Left ventricle myocardium superior (tissue), 1 donor: Measurements from ENCODE around the gene MMP20. TPM values are rescaled to one million over a fixed set of nuclear protein-coding genes. Genes with fewer than 3 reads are reported as not detected.

Experiments
- ATAC-seq: fragments of 200-7000 bp; cut with Tn5 transposase; one replicate; pipeline ENCODE4 v1.9.1; 2020; ENCODE audit warnings: mild to moderate bottlenecking, moderate library complexity
- DNase-seq: peaks from one replicate; pipeline ENCODE4 v3.0.0-alpha.2; 2020
- intact Hi-C: fragments of 100-400 bp; cut with micrococcal nuclease; formaldehyde crosslinking; loops from one replicate; pipeline ENCODE4 v1.11.0; 2022
- total RNA-seq: library from RNA; stranded (reverse); fragmentation: NEBNext Ultra II Directional; extraction: Animal tissue kit (Norgen Biotek cat#: 25700); gene quantifications from one replicate; pipeline ENCODE4 v1.2.1, GENCODE V29; 2021
- donor health status: DM: no; HTN: yes; CAD: no; lungs with severe emphysema.

MMP20 gene
- total RNA-seq, 1 donor from 2014 or later, result not detected

DNA sequence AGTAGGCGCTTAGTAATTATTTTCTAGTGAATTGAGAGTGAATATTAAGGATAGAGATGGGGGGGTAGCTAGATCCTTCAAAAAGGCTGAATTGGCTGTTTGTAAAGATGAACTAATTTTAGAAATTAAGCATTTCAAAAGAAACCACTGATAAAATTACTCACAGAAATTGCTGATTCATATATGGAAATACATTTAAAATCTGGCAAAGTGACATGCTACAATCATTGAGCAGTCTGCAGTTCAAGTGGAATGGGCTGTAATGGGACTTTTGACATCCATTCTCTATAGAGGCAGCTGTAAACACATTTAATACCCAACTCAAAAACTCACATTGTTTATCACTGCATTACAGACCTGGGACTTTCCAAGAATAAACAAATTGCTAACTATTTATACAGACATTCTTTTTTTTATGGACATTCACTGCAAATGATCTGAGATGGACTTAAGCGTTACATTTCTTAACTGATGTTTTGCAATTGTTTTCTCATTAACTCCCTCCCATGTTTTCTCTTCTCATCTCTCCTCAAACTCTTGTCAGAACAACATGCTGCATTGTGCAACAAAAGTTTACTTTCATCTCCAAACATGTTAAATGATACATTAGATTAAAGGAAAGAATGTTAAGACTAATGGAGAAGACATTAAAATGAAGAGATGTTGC lies 52.4 kb downstream of the MMP20 start:
- ATAC-seq (no peak), DNase-seq (no peak)
- intact Hi-C loops, result no loop called here

- intact Hi-C loops, result no loop called here
- ATAC-seq (no peak), DNase-seq (no peak)
These were observed 56.3 kb downstream of the MMP20 start for GRCh38 chr11:102568851-102569250.

DNA sequence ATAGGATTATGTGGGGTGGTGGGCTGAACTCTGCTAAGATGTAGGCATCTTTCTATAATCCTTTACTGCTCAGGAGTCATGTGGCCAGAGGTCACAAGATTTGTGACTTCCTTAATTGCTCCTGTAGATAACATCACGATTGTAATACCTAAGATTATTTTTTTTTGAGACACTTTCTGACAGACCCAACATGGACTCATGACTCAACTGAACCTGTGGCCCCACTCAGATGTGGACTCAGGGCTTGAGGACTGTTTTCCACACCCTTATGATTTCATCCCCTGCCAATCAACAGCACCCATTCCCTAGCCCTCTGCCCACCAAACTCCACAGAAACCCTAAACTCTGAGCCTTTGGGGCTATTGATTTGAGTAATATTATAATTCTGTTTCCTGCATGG lies 59.0 kb downstream of the MMP20 start:
- DNase-seq (no peak), ATAC-seq (no peak)
- intact Hi-C loops, result no loop called here

GRCh38 chr11:102564110-102564509 lies 61.0 kb downstream of the MMP20 start:
- intact Hi-C loops, result no loop called here
- ATAC-seq (no peak), DNase-seq (no peak)

- no peak for ATAC-seq
- intact Hi-C loops, result no loop called here
- DNase-seq, result no peak
These were observed 63.5 kb downstream of the MMP20 start for GRCh38 chr11:102561636-102562035.

DNA sequence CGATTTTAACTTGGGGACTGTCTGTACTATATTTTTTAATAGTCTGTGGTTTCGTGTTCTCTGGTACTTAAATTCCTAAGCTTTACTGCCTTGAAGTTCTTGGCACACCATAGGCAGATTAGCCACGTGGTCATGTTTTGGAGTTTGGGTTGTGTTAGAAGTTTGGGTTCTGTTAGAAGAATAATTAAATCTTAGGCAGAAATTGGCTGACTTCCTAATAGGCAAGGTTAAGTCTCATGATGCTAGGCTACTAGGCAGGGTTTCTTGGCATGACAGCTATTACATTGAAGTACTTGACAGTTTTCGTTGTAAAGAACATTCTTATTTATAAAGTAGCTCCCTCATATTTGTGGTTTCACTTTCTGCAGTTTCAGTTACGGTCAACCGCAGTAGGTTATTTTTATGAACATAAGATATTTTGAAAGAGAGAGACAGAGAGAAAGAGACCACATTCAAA lies 64.5 kb downstream of the MMP20 start:
- ATAC-seq (no peak), DNase-seq (no peak)
- intact Hi-C loops, result no loop called here

DNA sequence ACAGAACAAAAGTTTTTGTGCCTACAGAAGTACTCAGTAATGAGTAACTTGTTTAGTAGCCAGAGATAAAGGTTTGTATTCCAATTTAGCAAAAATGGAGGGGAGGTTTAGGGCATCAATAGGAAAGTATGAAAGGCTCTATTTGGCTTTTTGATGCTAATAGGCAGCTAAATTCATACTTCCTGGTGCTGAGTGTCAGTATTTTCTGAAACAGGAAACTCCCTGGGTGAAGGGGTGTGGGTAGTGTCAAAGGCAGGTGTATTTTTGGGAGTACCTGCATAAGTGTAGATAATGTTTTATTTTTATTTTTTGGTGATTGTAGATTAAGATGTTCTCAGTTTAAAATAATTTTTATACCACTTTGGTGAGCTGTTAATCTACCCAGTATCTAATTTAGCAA lies 65.3 kb downstream of the MMP20 start:
- intact Hi-C loops, result no loop called here
- no peak for DNase-seq
- no peak for ATAC-seq

DNA sequence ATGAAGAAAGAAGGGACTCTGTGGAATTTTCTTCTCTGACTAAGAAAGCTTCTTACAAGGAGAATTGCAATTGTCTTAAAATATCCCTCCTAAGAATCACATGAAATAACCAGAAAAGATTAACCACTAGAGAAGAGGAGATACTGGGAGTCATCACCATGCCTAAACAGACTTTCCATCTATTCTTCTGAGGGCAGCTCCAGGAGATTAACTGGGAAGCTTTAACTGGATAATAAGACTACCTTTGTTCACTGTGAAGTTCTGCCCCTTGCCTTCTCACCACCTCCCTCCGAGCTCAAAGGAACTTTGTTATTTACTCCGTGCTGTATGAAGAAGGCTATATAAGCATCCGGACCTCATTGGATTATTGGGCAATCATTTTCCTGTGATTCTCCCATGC lies 70.0 kb downstream of the MMP20 start:
- intact Hi-C loops, result no loop called here
- no peak for ATAC-seq
- DNase-seq, result no peak

GRCh38 chr11:102553835-102554282 lies 71.3 kb downstream of the MMP20 start:
- no peak for DNase-seq
- intact Hi-C loops, result no loop called here
- ATAC-seq, result no peak

- intact Hi-C loops, result no loop called here
- no peak for DNase-seq
- no peak for ATAC-seq
These were observed 72.5 kb downstream of the MMP20 start for GRCh38 chr11:102552447-102553194.

GRCh38 chr11:102552020-102552419 lies 73.1 kb downstream of the MMP20 start:
- ATAC-seq (no peak), DNase-seq (no peak)
- intact Hi-C loops, result no loop called here

DNA sequence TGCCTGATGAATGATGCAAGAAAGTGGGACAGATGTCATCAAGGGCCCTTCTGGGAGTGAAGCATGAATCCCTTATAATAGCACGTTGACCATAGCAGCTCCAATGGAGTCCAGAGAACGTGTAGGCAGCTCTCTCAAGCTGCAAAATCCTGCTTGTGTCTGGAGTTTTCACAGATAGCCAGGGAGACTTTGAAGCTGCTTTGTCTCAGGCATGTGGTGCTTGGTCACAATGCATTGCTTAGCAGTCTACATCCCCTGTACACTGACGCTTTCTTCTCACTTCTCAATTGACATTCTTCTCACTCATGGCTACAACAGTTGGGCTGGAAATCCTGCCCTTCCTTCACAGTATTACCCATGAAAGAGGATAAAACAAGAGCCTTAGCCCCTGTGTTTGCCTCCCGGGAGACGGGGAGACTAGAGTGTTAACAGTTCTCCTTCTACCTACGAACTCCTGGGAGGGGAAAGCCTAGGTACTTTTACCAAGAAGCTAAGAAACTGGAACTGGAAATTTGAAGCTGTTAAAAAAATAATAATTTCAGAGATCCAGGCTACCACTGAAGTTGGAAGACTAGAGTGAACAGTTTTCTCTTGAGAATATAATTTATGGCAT lies 73.9 kb downstream of the MMP20 start:
- no peak for DNase-seq
- intact Hi-C loops, result no loop called here
- ATAC-seq, result no peak

- intact Hi-C loops, result no loop called here
- no peak for ATAC-seq
- no peak for DNase-seq
These were observed 78.1 kb downstream of the MMP20 start for GRCh38 chr11:102546923-102547471.

- DNase-seq (no peak), ATAC-seq (no peak)
- intact Hi-C loops, result no loop called here
These were observed 78.7 kb downstream of the MMP20 start for GRCh38 chr11:102546427-102546826.

DNA sequence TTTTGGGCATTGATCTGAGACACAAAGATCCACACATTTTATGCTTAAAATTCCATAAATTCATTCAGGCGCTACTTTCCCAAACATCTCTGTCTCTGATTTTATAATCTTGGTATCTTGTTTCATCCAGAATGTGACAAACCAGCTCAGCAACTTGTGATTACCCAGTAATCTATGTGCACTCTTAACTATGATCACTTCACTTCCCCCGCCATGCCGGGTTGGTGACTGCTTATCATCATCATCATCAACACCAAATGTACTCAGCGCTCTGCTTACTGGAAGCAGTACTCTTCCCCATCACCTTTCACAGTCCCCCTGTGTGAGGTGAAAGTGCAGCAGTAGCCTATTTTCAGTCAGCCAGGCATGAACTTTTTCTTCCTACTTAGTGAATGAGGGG lies 79.4 kb downstream of the MMP20 start:
- ATAC-seq (no peak), DNase-seq (no peak)
- intact Hi-C loops, result no loop called here

- ATAC-seq, result no peak
- DNase-seq, result no peak
- intact Hi-C loops, result no loop called here
These were observed 80.5 kb downstream of the MMP20 start for GRCh38 chr11:102544594-102544993.

DNA sequence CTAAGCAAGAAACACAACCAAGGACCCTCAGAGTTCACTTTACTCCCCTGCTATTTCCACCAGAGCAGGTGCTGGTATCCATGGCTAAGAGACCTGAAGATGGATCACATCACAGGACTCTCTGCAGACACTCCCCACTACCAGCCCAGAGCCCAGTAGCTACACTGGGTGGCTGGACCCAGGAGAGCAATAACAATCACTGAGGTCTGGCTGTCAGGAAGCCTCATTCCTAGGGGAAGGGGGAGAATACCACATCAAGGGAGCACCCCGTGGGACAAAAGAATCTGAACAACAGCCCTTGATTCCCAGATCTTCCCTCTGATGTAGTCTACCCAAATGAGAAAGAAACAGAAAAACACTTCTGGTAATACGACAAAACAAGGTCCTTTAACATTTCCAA lies 85.6 kb downstream of the MMP20 start:
- ATAC-seq, result no peak
- intact Hi-C loops, result no loop called here
- no peak for DNase-seq

DNA sequence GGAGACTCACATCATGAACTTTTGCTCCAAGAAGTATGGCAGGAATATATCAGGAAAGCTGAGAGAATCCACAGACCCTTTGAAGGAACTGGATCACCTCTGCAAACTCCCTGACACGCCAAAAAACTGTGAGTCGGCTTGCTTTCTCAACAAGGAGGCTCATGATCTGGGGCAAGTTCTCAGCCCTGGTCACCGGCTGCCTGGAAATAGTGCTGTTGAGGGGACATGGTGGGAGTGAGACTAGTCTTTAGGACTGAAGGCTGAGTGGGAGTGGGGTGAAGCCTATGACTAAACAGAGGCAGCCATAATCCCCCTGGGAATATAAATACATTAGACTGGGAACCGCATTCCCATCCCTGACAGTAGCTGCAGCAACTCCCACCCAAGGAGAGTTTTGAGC lies 86.2 kb downstream of the MMP20 start:
- ATAC-seq (no peak), DNase-seq (no peak)
- intact Hi-C loops, result no loop called here

GRCh38 chr11:102534261-102534872 lies 90.8 kb downstream of the MMP20 start:
- intact Hi-C loops, result no loop called here
- ATAC-seq, result no peak
- DNase-seq, result no peak

DNA sequence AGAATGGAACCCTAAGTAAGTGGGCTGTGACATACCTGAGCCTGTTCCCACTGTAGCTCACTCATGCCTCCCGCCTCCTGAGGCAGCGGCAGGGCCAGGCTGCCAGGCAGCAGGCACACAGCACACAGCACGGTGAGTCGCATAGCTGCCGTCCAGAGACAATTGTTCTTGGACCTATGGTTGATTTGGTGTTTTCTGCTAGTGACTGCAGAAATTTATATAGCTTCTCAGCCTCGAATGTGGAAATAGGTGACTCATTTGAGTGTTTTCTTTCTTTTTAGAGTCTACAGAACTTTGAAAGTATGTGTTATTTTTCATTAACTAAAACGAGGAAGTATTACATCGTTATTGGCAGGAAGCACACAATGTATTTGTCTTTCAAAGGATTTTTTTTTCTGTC lies 94.6 kb downstream of the MMP20 start, which contains the start of gene MMP7:
Gene MMP7, minus strand, starts transcription at position 190 of the 400 bp plus-strand sequence. Its CDS starts 47 bp downstream, at position 143.
- intact Hi-C loops, result no loop called here
- DNase-seq, result no peak
- ATAC-seq, result no peak
